ENCODE results near the gene IL24. TPM values are rescaled to one million over a fixed set of nuclear protein-coding genes. Genes with fewer than 3 reads are reported as not detected.

The IL24 gene
- total RNA-seq, 1 experiment from 2014 or later, result not detected

GRCh38 chr1:206890125-206891060 lies 6.8 kb upstream of the IL24 start:
- Histone ChIP-seq H3K9me2 (ENCODE audit: insufficient read depth) (no peaks in the 10 kb centered on the region), H3K4me1 (replicated peaks; ENCODE audit: insufficient read depth) (peaks cover 12% of the 10 kb centered on the region), H3F3A (ENCODE audit: insufficient read depth, low read depth) (peaks cover 6% of the 10 kb centered on the region; the same call in 1 of the 2 replicates), H3K27ac (no peak overlapping the region), H3K4me3 (no peak overlapping the region), H4K20me1 (ENCODE audit: insufficient read depth) (no peaks in the 10 kb centered on the region), H3K36me3 (ENCODE audit: low read depth) (no peaks in the 10 kb centered on the region), H3K9me3 (ENCODE audit: insufficient read depth, low read depth) (no peaks in the 10 kb centered on the region), H2AFZ (no peak overlapping the region), H3K4me2 (no peak overlapping the region), H3K27me3 (ENCODE audit: insufficient read depth, low read depth) (no peaks in the 10 kb centered on the region), H3K79me2 (ENCODE audit: low read depth) (no peaks in the 10 kb centered on the region)
- TF ChIP-seq EZH2 (IDR thresholded peaks at IDR 0.05; ENCODE audit: low read depth), result no peak
- TF ChIP-seq, protein P1, sequence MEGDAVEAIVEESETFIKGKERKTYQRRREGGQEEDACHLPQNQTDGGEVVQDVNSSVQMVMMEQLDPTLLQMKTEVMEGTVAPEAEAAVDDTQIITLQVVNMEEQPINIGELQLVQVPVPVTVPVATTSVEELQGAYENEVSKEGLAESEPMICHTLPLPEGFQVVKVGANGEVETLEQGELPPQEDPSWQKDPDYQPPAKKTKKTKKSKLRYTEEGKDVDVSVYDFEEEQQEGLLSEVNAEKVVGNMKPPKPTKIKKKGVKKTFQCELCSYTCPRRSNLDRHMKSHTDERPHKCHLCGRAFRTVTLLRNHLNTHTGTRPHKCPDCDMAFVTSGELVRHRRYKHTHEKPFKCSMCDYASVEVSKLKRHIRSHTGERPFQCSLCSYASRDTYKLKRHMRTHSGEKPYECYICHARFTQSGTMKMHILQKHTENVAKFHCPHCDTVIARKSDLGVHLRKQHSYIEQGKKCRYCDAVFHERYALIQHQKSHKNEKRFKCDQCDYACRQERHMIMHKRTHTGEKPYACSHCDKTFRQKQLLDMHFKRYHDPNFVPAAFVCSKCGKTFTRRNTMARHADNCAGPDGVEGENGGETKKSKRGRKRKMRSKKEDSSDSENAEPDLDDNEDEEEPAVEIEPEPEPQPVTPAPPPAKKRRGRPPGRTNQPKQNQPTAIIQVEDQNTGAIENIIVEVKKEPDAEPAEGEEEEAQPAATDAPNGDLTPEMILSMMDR (conservative IDR thresholded peaks at IDR 0.05), result no peak
- no peak for DNase-seq
- CTCF ChIA-PET, result no interaction called here
- intact Hi-C loops (cut with micrococcal nuclease; ENCODE audit: unreplicated experiment), result no loop called here
- POLR2A ChIA-PET (ENCODE audit: unreplicated experiment), result no interaction called here
- BruUV-seq (replicated peaks), result no TSS peak

DNA sequence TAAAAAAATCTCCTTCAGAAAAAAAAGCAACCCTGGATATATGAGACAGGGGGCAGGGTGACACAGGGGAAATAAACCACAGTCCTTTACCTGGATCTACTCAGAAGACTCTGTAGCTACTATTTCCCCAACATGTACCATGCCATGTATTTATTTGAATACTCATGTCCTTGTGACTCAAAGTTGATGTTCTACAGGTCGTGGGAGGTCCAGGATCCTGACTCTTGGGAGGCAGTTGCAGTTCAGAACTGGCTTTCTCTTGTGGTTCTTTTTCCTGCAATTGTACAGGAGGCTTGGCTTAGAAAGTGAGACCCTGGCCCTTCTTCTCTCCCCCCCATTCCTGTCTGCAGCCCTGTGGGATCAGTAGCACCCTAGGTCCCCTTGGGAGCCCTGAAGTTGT lies 5.8 kb upstream of the IL24 start:
- H3K4me2 ChIP-seq, result no peak overlapping the region
- no peak for DNase-seq
- no peaks in the 10 kb centered on the region for H3K27me3 ChIP-seq (ENCODE audit: insufficient read depth, low read depth)
- H3K4me1 ChIP-seq (replicated peaks; ENCODE audit: insufficient read depth), result peaks cover 22% of the 10 kb centered on the region
- TF ChIP-seq EZH2 (IDR thresholded peaks at IDR 0.05; ENCODE audit: low read depth), result no peak
- TF ChIP-seq, protein P1 (conservative IDR thresholded peaks at IDR 0.05), result no peak
- CTCF ChIA-PET, result no interaction called here
- no peaks in the 10 kb centered on the region for H4K20me1 ChIP-seq (ENCODE audit: insufficient read depth)
- H2AFZ ChIP-seq, result no peak overlapping the region
- BruUV-seq (replicated peaks), result no TSS peak
- H3K9me2 ChIP-seq (ENCODE audit: insufficient read depth), result no peaks in the 10 kb centered on the region
- H3K27ac ChIP-seq, result no peak overlapping the region
- no peak overlapping the region for H3K4me3 ChIP-seq
- POLR2A ChIA-PET (ENCODE audit: unreplicated experiment), result no interaction called here
- intact Hi-C loops (cut with micrococcal nuclease; ENCODE audit: unreplicated experiment), result no loop called here
- H3K36me3 ChIP-seq (ENCODE audit: low read depth), result no peaks in the 10 kb centered on the region
- no peaks in the 10 kb centered on the region for H3K79me2 ChIP-seq (ENCODE audit: low read depth)
- no peaks in the 10 kb centered on the region for H3K9me3 ChIP-seq (ENCODE audit: insufficient read depth, low read depth)
- peaks cover 15% of the 10 kb centered on the region; the same call in 1 of the 2 replicates for H3F3A ChIP-seq (ENCODE audit: insufficient read depth, low read depth)

DNA sequence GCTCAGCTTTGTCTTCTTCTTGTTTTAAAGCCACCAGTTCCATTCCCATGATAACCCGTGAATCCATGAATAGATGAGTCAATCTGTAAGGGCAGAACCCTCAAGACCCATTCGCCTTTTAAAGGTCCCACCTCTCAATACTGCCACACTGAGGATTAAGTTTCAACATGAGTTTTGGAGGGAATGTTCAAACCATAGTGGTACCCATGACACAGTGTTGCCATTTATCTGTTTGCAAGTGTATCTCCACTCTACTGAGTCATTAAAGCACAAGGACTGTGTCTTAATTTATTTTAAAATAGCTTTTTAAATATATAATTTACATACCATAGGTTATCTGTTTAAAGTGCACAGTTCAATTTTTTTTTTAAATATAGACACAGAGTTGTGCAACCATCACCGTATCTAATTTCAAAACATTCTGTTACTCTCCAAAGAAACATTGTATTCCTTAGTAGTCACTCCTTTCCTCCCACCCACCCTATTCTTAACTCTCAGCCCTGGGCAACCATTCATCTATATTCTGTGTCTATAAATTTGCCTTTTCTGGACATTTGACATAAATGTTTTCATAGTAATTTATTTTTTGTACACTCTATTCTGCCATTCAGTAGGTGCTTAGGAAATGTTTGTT lies 4.8 kb upstream of the IL24 start:
- Histone ChIP-seq H4K20me1 (ENCODE audit: insufficient read depth) (no peaks in the 10 kb centered on the region), H3K36me3 (ENCODE audit: low read depth) (no peaks in the 10 kb centered on the region), H3K4me2 (no peak overlapping the region), H3K4me3 (no peak overlapping the region), H3K9me2 (ENCODE audit: insufficient read depth) (no peaks in the 10 kb centered on the region), H2AFZ (no peak overlapping the region), H3K79me2 (ENCODE audit: low read depth) (no peaks in the 10 kb centered on the region), H3K9me3 (ENCODE audit: insufficient read depth, low read depth) (no peaks in the 10 kb centered on the region), H3K4me1 (replicated peaks; ENCODE audit: insufficient read depth) (peaks cover 25% of the 10 kb centered on the region), H3K27me3 (ENCODE audit: insufficient read depth, low read depth) (no peaks in the 10 kb centered on the region), H3F3A (ENCODE audit: insufficient read depth, low read depth) (peaks cover 15% of the 10 kb centered on the region; the same call in 1 of the 2 replicates), H3K27ac (no peak overlapping the region)
- POLR2A ChIA-PET (ENCODE audit: unreplicated experiment), result no interaction called here
- TF ChIP-seq, protein P1 (conservative IDR thresholded peaks at IDR 0.05), result no peak
- CTCF ChIA-PET, result no interaction called here
- no peak for DNase-seq
- intact Hi-C loops (cut with micrococcal nuclease; ENCODE audit: unreplicated experiment), result no loop called here
- BruUV-seq (replicated peaks), result no TSS peak

All from PC-9 (cell line).